ENCODE results near the gene CSNK2A1.

GRCh38 chr20:568673-569415 is 25.3 kb upstream of the CSNK2A1 start:
- no peak for TF ChIP-seq CTCF (IDR thresholded peaks at IDR 0.05)
- no peak for TF ChIP-seq POLR2A (IDR thresholded peaks at IDR 0.05)
